ENCODE measurements around the gene HEG1. TPM values are rescaled to one million over a fixed set of nuclear protein-coding genes. Genes with fewer than 3 reads are reported as not detected.
"Not testable (repeated sequence)": the region's sequence is repeated elsewhere in the genome, so short reads cannot be mapped to it uniquely, and the experiment has no call there.

The HEG1 gene
- total RNA-seq, 6 experiments from 2014 or later, result 3.5 to 14.9 (median 10.8) TPM

GRCh38 chr3:124964387-124964786 lies 91.4 kb downstream of the HEG1 start:
- ATAC-seq (no peak), DNase-seq (no peak)
- Histone ChIP-seq H3K27ac (no peak overlapping the region), H3K36me3 (no peaks in the 10 kb centered on the region), H3K4me3 (no peak overlapping the region), H3K4me1 (no peaks in the 10 kb centered on the region), H3K9me3 (no peaks in the 10 kb centered on the region), H3K27me3 (no peaks in the 10 kb centered on the region)
- TF ChIP-seq, protein P1, sequence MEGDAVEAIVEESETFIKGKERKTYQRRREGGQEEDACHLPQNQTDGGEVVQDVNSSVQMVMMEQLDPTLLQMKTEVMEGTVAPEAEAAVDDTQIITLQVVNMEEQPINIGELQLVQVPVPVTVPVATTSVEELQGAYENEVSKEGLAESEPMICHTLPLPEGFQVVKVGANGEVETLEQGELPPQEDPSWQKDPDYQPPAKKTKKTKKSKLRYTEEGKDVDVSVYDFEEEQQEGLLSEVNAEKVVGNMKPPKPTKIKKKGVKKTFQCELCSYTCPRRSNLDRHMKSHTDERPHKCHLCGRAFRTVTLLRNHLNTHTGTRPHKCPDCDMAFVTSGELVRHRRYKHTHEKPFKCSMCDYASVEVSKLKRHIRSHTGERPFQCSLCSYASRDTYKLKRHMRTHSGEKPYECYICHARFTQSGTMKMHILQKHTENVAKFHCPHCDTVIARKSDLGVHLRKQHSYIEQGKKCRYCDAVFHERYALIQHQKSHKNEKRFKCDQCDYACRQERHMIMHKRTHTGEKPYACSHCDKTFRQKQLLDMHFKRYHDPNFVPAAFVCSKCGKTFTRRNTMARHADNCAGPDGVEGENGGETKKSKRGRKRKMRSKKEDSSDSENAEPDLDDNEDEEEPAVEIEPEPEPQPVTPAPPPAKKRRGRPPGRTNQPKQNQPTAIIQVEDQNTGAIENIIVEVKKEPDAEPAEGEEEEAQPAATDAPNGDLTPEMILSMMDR (IDR thresholded peaks at IDR 0.05), result no peak
- no peak for TF ChIP-seq POLR2A (IDR thresholded peaks at IDR 0.05)
- 80% methylated on average over 3 of the region's 4 CpGs for WGBS (ENCODE audit: insufficient coverage, low coverage, low lambda C conversion rate, missing lambda C conversion rate)
- intact Hi-C loops (cut with DNase I), result no loop called here

DNA sequence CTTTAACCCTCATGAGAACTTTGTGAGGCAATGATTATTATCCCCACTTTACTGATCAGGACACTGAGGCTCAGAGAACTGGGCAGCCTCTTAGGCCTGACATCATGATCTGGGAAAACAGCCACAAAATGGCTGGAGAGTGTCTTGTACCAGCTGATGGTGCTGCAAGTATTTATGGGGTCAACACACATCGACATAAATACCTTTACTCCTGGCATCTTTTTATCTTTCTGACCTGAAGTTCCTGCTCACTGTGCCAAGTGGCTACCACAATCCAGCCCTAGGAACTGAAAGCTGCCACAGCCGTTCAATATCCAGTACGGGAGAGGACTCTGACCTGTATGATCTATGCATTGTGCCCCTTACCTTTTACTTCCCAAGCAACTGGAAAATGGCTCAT lies 92.0 kb downstream of the HEG1 start:
- TF ChIP-seq, protein P1 (IDR thresholded peaks at IDR 0.05), result no peak
- no peak for TF ChIP-seq POLR2A (IDR thresholded peaks at IDR 0.05)
- Histone ChIP-seq H3K9me3 (no peaks in the 10 kb centered on the region), H3K27ac (no peak overlapping the region), H3K4me1 (no peaks in the 10 kb centered on the region), H3K27me3 (no peaks in the 10 kb centered on the region), H3K36me3 (no peaks in the 10 kb centered on the region), H3K4me3 (no peak overlapping the region)
- peak in 1 of 4 donors; percentile 53 for ATAC-seq
- intact Hi-C loops (cut with DNase I), result no loop called here
- DNase-seq, result no peak
- WGBS (ENCODE audit: insufficient coverage, low coverage, low lambda C conversion rate, missing lambda C conversion rate), result 26% methylated on average over 3 of the region's 3 CpGs

GRCh38 chr3:124962403-124962940 lies 93.3 kb downstream of the HEG1 start:
- TF ChIP-seq, protein P1 (IDR thresholded peaks at IDR 0.05), result no peak
- no peak for TF ChIP-seq POLR2A (IDR thresholded peaks at IDR 0.05)
- Histone ChIP-seq H3K9me3 (no peaks in the 10 kb centered on the region), H3K36me3 (no peaks in the 10 kb centered on the region), H3K27ac (no peak overlapping the region), H3K4me1 (no peaks in the 10 kb centered on the region), H3K27me3 (no peaks in the 10 kb centered on the region), H3K4me3 (no peak overlapping the region)
- intact Hi-C loops (cut with DNase I), result no loop called here
- ATAC-seq (no peak), DNase-seq (no peak)
- WGBS (ENCODE audit: insufficient coverage, low coverage, low lambda C conversion rate, missing lambda C conversion rate), result 95% methylated on average over 2 of the region's 2 CpGs

- Histone ChIP-seq H3K27me3 (no peaks in the 10 kb centered on the region), H3K9me3 (no peaks in the 10 kb centered on the region), H3K36me3 (no peaks in the 10 kb centered on the region), H3K4me1 (no peaks in the 10 kb centered on the region), H3K27ac (no peak overlapping the region), H3K4me3 (no peak overlapping the region)
- no peak for DNase-seq
- no peak for ATAC-seq
- intact Hi-C loops (cut with DNase I), result no loop called here
- TF ChIP-seq, protein P1 (IDR thresholded peaks at IDR 0.05), result no peak
- no peak for TF ChIP-seq POLR2A (IDR thresholded peaks at IDR 0.05)
- WGBS (ENCODE audit: insufficient coverage, low coverage, low lambda C conversion rate, missing lambda C conversion rate), result 63% methylated on average over 3 of the region's 5 CpGs
These were observed 95.1 kb downstream of the HEG1 start for GRCh38 chr3:124960698-124961097.

DNA sequence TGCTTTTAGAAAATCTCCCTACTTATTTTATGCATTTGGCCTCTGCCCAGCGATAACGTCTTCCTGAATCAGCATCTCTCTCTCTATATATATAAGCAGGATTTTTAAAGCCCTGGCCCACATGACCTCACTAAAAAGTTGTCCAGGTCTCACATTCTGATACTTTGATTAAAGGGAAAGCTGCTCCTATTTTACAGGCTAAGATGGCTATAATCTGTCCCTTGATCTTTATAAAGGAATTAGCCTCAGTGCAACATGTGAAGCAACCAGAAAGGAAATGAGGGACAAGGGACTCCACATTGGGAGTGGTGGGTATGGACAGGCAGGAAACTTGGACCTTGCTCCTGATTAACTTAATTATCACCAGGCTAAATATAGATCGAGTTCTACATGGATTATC lies 95.7 kb downstream of the HEG1 start:
- TF ChIP-seq, protein P1 (IDR thresholded peaks at IDR 0.05), result no peak
- no peak for TF ChIP-seq POLR2A (IDR thresholded peaks at IDR 0.05)
- H3K4me1 ChIP-seq, result no peaks in the 10 kb centered on the region
- no peaks in the 10 kb centered on the region for H3K36me3 ChIP-seq
- no peaks in the 10 kb centered on the region for H3K9me3 ChIP-seq
- ATAC-seq (no peak), DNase-seq (no peak)
- H3K4me3 ChIP-seq, result no peak overlapping the region
- 45% methylated on average over 3 of the region's 3 CpGs for WGBS (ENCODE audit: insufficient coverage, low coverage, low lambda C conversion rate, missing lambda C conversion rate)
- intact Hi-C loops (cut with DNase I), result no loop called here
- no peak overlapping the region for H3K27ac ChIP-seq
- no peaks in the 10 kb centered on the region for H3K27me3 ChIP-seq

GRCh38 chr3:124957951-124958350 lies 97.8 kb downstream of the HEG1 start:
- H3K36me3 ChIP-seq; H3K9me3 ChIP-seq; intact Hi-C loops (cut with DNase I); H3K4me1 ChIP-seq; H3K27me3 ChIP-seq; ATAC-seq; H3K4me3 ChIP-seq; DNase-seq; H3K27ac ChIP-seq: not testable (repeated sequence)
- no CpG with 5 or more reads among the region's 4 CpGs for WGBS (ENCODE audit: insufficient coverage, low coverage, low lambda C conversion rate, missing lambda C conversion rate)
